Liver (tissue), 3 donors: ENCODE results near the gene ATP2A3.

ENCODE experiments used
- REST ChIP-seq: IDR thresholded peaks from 2 replicates; pipeline ENCODE4 v1.6.1; 2016; ENCODE audit warnings: antibody characterized with exemption, mild to moderate bottlenecking
- SP1 ChIP-seq: IDR thresholded peaks from 2 replicates; pipeline ENCODE4 v1.6.1; 2018; ENCODE audit warnings: antibody characterized with exemption, mild to moderate bottlenecking
- TF ChIP-seq, protein P1 (sequence below): fragments of 150-350 bp; IDR thresholded peaks from 2 replicates; pipeline ENCODE4 v1.5.1; 2017; ENCODE audit warnings: improper control_type of control experiment, low read depth, low read length; ENCODE audit not compliant: missing input control
- donor health status: healthy.
- donor health status: healthy.

DNA sequence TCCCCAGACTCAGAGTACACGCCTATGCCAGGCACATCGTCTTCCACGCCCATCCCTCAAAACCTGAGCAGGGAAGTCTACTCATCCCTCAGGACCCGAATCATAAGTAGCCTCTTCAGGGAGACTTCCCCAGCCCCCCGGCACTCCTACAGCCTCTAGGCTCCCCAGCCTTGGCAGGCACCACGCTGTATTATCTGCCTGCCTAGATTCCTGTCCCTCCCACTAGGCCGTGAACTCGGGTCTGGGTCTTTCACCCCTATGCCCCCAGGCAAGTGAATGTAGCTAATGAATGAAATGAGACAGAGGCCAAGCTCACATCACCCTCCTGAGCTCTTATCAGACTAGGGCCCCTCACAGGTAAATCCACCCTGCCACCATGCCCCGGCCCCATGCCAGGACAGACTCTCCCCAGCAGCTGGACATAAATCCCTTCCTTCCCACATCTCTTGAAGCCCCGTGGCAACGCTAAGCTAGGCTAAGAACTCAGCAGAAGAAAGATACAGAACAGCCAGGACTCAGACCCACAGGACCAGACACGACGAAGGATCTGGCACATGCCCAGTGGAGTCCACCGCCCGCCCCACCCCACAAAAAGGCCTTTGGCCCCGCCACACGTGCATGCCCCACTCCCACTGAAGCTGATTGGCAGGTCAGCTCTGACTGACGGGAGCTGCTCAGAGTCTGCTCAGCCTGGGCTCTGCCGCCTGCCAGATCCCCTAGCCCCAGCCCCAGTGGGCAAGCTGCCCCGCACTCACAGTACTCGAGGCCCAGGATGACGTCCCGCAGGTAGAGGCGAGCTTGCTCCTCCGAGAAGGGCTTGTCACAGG lies 84.4 kb downstream of the ATP2A3 start:
- TF ChIP-seq, protein P1, sequence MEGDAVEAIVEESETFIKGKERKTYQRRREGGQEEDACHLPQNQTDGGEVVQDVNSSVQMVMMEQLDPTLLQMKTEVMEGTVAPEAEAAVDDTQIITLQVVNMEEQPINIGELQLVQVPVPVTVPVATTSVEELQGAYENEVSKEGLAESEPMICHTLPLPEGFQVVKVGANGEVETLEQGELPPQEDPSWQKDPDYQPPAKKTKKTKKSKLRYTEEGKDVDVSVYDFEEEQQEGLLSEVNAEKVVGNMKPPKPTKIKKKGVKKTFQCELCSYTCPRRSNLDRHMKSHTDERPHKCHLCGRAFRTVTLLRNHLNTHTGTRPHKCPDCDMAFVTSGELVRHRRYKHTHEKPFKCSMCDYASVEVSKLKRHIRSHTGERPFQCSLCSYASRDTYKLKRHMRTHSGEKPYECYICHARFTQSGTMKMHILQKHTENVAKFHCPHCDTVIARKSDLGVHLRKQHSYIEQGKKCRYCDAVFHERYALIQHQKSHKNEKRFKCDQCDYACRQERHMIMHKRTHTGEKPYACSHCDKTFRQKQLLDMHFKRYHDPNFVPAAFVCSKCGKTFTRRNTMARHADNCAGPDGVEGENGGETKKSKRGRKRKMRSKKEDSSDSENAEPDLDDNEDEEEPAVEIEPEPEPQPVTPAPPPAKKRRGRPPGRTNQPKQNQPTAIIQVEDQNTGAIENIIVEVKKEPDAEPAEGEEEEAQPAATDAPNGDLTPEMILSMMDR, result no peak
- TF ChIP-seq SP1 (no peak), REST (no peak)
